Measurements from ENCODE around the gene PKD1L1. TPM values are rescaled to one million over a fixed set of nuclear protein-coding genes. Genes with fewer than 3 reads are reported as not detected.
A peak's percentile ranks its signal among the peaks of the same experiment; 100 is the strongest.

Gene PKD1L1
- total RNA-seq, 2 experiments from 2014 or later = 0.08 to 0.12 TPM

- no peak overlapping the region for H3K27ac Mint-ChIP-seq
- DNase-seq = no peak
- H3K36me3 Mint-ChIP-seq (ENCODE audit: low read depth) = no peaks in the 10 kb centered on the region
- CTCF ChIA-PET = no interaction called here
- H3K9me3 Mint-ChIP-seq = no peaks in the 10 kb centered on the region
- POLR2A ChIA-PET = no interaction called here
- no peaks in the 10 kb centered on the region for H3K27me3 Mint-ChIP-seq
- H3K4me3 Mint-ChIP-seq = no peak overlapping the region
- H3K4me1 Mint-ChIP-seq = no peaks in the 10 kb centered on the region
These were observed 61.1 kb downstream of the PKD1L1 start for GRCh38 chr7:47887016-47887640.

GRCh38 chr7:47885987-47886811 is 62.1 kb downstream of the PKD1L1 start:
- CTCF ChIA-PET = interaction anchor here (0.5 kb wide), 1 partner anchor 635 kb away, joined by 3 read pairs; no protein-coding TSS in a partner anchor
- H3K27ac Mint-ChIP-seq = no peak overlapping the region
- H3K27me3 Mint-ChIP-seq = no peaks in the 10 kb centered on the region

DNA sequence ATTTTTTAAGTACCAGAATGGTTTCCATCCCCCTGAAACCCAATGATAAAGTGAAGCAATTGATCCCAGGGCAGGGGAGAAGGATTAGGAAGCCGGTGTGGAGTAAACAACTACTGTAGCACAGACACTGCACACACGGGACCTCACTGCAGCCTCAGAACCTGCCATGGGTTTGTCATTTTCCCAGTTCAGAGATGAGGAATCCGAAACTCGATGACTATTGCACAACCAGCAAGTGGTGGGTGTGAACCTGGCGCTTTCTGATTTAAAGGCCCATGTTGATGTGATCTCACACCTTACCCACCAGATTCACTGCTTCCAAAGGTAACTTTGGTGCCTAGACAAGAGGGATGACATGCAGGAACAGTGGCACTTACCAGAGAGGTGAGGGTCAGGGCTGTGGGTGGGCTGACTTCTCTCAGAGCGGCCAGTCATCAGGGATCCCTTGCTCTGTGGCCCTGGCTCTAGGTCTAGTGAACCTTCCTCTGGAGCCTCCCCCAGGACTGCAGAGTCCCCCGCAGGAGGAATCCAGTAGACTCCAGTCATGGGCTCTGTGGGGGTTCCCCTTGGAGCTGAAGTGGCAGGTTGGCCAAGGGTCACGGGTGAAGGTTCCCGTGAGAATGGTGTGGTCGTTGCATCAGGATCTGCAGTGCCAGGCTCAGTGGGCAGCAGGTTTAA is 62.8 kb downstream of the PKD1L1 start:
- Mint-ChIP-seq H3K4me1 (no peaks in the 10 kb centered on the region), H3K9me3 (no peaks in the 10 kb centered on the region), H3K36me3 (ENCODE audit: low read depth) (no peaks in the 10 kb centered on the region), H3K4me3 (no peak overlapping the region), H3K27me3 (no peaks in the 10 kb centered on the region), H3K27ac (no peak overlapping the region)
- no peak for DNase-seq
- CTCF ChIA-PET = no interaction called here
- POLR2A ChIA-PET = no interaction called here

More at GRCh38 chr7:47885987-47886811, 62.1 kb downstream of the PKD1L1 start:
- POLR2A ChIA-PET = no interaction called here
- H3K4me1 Mint-ChIP-seq = no peaks in the 10 kb centered on the region
- H3K9me3 Mint-ChIP-seq = no peaks in the 10 kb centered on the region
- DNase-seq = no peak
- no peak overlapping the region for H3K4me3 Mint-ChIP-seq
- no peaks in the 10 kb centered on the region for H3K36me3 Mint-ChIP-seq (ENCODE audit: low read depth)

DNA sequence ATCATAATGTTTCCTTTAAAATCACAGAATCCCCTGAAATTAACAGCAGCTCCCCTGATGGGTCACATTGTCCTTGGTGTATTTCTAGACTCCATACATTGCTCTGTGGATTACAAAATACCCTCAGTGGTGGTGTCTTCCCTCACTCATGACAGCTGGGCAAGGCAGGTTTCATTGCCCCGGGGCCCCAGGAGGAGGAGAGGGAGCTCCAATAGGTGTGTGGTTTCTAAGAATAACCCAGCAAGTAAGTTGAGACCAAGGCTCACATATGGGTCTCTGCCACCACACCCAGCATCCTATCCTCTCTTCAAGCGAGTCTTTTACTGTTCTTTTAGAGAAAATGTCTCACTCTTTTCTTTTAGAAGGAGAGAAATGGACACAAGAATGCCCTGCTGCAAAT is 63.6 kb downstream of the PKD1L1 start:
- no peak overlapping the region for H3K4me3 Mint-ChIP-seq
- no peaks in the 10 kb centered on the region for H3K27me3 Mint-ChIP-seq
- no peak overlapping the region for H3K27ac Mint-ChIP-seq
- H3K9me3 Mint-ChIP-seq = no peaks in the 10 kb centered on the region
- no peaks in the 10 kb centered on the region for H3K4me1 Mint-ChIP-seq
- DNase-seq = no peak
- POLR2A ChIA-PET = no interaction called here
- no peaks in the 10 kb centered on the region for H3K36me3 Mint-ChIP-seq (ENCODE audit: low read depth)
- CTCF ChIA-PET = interaction anchor here (1.2 to 1.3 kb wide), 2 partner anchors 10 to 13 kb away, joined by 3 to 4 read pairs; no protein-coding TSS in a partner anchor

DNA sequence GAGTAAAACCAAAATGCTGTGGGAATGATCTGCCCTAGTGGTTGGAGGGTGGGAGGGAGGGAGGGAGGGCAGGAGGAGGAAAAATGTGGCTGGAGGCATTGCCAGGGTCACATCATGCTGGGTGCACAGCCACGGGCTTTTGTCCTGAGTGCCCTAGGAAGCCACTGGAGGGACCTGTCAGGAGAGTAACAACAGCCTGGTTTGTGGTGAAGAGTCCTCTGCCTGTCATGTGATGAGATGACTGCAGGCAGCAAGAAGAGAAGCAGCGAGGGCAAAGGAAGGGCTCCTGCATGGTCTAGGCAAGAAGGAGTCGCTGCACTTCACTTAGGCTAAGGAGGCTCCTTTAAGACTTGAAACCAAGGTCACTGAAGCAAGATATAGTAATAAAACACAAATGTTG is 65.6 kb downstream of the PKD1L1 start:
- no peak for DNase-seq
- POLR2A ChIA-PET = no interaction called here
- Mint-ChIP-seq H3K27me3 (no peaks in the 10 kb centered on the region), H3K4me3 (no peak overlapping the region), H3K27ac (no peak overlapping the region), H3K36me3 (ENCODE audit: low read depth) (no peaks in the 10 kb centered on the region), H3K9me3 (no peaks in the 10 kb centered on the region), H3K4me1 (no peaks in the 10 kb centered on the region)
- CTCF ChIA-PET = no interaction called here

DNA sequence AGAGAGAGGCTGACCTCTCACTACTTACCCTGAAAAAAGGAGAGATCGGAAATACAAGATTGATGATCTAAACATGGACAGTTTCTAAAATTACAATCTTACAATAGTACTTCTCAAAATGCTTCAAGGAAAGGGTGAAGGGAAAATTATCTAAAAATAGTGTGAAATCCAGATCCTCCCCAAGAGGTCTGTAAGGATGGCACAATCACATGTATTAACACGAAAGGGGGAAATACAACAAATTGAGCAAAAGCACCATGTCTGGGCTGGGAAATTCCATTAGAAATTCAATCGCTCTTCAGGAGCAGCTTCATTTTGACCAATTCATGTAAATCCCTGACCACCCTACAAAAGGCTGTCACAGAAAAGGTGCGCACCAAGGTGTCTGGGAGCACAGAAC is 67.0 kb downstream of the PKD1L1 start:
- CTCF ChIA-PET = no interaction called here
- H3K27ac Mint-ChIP-seq = no peak overlapping the region

GRCh38 chr7:47878662-47879061 is 69.6 kb downstream of the PKD1L1 start:
- H3K4me1 Mint-ChIP-seq = peaks cover 2% of the 10 kb centered on the region
- no peaks in the 10 kb centered on the region for H3K27me3 Mint-ChIP-seq
- no peaks in the 10 kb centered on the region for H3K36me3 Mint-ChIP-seq (ENCODE audit: low read depth)
- CTCF ChIA-PET = interaction anchor here (0.9 kb wide), 1 partner anchor 10 kb away, joined by 4 read pairs; no protein-coding TSS in a partner anchor
- no peak for DNase-seq
- H3K27ac Mint-ChIP-seq = no peak overlapping the region
- H3K9me3 Mint-ChIP-seq = no peaks in the 10 kb centered on the region
- POLR2A ChIA-PET = no interaction called here
- no peak overlapping the region for H3K4me3 Mint-ChIP-seq

More for the DNA sequence above, 67.0 kb downstream of the PKD1L1 start:
- H3K9me3 Mint-ChIP-seq = no peaks in the 10 kb centered on the region
- no peaks in the 10 kb centered on the region for H3K36me3 Mint-ChIP-seq (ENCODE audit: low read depth)
- no peaks in the 10 kb centered on the region for H3K4me1 Mint-ChIP-seq
- POLR2A ChIA-PET = no interaction called here
- no peak for DNase-seq
- no peaks in the 10 kb centered on the region for H3K27me3 Mint-ChIP-seq
- H3K4me3 Mint-ChIP-seq = no peak overlapping the region

DNA sequence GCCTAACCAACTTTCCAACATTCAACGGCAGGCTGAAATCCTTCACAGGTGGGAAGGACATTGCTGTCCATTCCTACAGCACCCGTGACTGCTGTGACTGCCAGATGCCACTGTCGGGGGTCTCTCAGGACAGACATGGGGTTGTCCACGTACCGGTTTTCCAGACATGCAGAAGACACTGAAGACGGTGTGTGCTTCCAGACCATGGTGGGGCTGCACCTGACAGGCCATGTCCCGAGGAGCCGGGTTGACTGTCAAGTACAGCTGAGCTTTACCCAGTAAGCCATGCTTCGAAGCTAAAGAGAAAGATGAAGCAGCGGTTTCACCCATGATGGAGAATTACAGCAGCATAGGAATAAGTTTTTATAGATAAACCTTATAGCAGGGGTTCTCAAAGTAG is 70.9 kb downstream of the PKD1L1 start:
- CTCF ChIA-PET = no interaction called here
- H3K27ac Mint-ChIP-seq = no peak overlapping the region

DNA sequence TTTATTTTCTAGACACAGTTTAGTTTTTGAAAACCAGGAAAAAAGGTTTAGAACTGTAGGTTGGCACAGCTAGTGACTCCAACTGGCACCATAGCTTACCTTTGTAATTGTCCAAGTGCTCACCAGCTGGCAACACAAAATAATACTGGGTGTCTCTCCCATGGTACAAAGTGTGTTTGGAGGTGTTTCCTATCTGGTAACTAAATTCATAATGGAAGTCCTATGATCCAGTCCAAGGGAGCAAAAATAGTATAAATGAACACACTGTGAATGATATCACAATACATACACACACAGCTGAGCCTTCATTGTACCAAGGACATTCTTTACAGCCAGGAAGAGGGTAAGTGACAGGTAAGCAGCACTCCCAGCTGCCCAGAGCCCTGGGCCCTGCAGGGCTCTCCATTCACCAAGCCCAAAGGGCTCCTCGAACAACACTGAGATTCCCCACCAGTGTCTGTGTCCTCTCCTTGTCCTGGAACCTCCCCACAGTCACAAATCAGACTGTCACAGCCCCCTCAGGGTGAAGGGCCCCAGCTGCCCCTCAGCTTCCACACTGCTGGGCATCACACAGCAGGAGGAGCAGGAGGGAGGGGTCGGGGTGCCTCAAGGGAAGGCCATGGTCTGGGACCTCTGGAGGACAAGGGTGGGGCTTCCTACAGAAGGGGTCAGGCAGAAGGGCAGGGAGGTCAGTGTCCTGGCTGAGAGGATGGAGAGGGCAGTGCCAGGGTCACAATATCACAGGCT is 72.1 kb downstream of the PKD1L1 start:
- ChIA-PET POLR2A (no interaction called here), CTCF (no interaction called here)
- no peaks in the 10 kb centered on the region for H3K9me3 Mint-ChIP-seq
- no peaks in the 10 kb centered on the region for H3K36me3 Mint-ChIP-seq (ENCODE audit: low read depth)
- peaks cover 2% of the 10 kb centered on the region for H3K4me1 Mint-ChIP-seq
- H3K27ac Mint-ChIP-seq = no peak overlapping the region
- peaks cover 1% of the 10 kb centered on the region for H3K27me3 Mint-ChIP-seq
- no peak overlapping the region for H3K4me3 Mint-ChIP-seq
- no peak for DNase-seq

More for the DNA sequence above, 70.9 kb downstream of the PKD1L1 start:
- no peaks in the 10 kb centered on the region for H3K9me3 Mint-ChIP-seq
- H3K36me3 Mint-ChIP-seq (ENCODE audit: low read depth) = no peaks in the 10 kb centered on the region
- H3K27me3 Mint-ChIP-seq = peaks cover 1% of the 10 kb centered on the region
- no peak overlapping the region for H3K4me3 Mint-ChIP-seq
- H3K4me1 Mint-ChIP-seq = peaks cover 2% of the 10 kb centered on the region
- POLR2A ChIA-PET = no interaction called here
- no peak for DNase-seq

DNA sequence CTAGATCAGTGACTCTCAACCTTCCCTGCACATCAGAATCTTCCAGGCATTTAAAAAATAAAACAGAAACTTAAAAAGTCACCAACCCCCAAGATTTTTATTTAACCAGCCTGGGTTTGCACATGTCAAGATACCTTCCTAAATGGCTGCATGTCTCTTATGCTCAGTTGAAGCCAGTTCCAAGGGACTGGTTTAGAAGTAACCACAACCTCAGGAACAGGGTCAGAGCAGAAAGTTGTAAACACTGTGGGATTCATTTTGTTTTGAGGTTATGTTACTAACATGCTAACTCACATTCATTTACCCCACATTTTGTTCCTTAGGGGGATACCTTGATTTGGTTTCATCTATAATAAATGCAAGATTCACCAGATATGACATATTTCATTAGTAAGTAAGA is 72.9 kb downstream of the PKD1L1 start:
- Mint-ChIP-seq H3K9me3 (no peaks in the 10 kb centered on the region), H3K27me3 (peaks cover 1% of the 10 kb centered on the region), H3K27ac (peak overlapping the region; percentile 13), H3K4me1 (peaks cover 2% of the 10 kb centered on the region), H3K36me3 (ENCODE audit: low read depth) (no peaks in the 10 kb centered on the region), H3K4me3 (no peak overlapping the region)
- ChIA-PET POLR2A (no interaction called here), CTCF (no interaction called here)
- no peak for DNase-seq

GRCh38 chr7:47873762-47874161 is 74.5 kb downstream of the PKD1L1 start:
- DNase-seq = no peak
- peaks cover 3% of the 10 kb centered on the region for H3K27me3 Mint-ChIP-seq
- H3K4me3 Mint-ChIP-seq = no peak overlapping the region
- POLR2A ChIA-PET = no interaction called here
- H3K36me3 Mint-ChIP-seq (ENCODE audit: low read depth) = no peaks in the 10 kb centered on the region
- H3K4me1 Mint-ChIP-seq = peaks cover 4% of the 10 kb centered on the region
- H3K27ac Mint-ChIP-seq = no peak overlapping the region
- CTCF ChIA-PET = no interaction called here
- no peaks in the 10 kb centered on the region for H3K9me3 Mint-ChIP-seq

GRCh38 chr7:47867286-47867685 is 81.0 kb downstream of the PKD1L1 start:
- DNase-seq = no peak
- POLR2A ChIA-PET = no interaction called here
- CTCF ChIA-PET = no interaction called here
- Mint-ChIP-seq H3K27me3 (peaks cover 1% of the 10 kb centered on the region), H3K4me1 (peaks cover 2% of the 10 kb centered on the region), H3K36me3 (ENCODE audit: low read depth) (no peaks in the 10 kb centered on the region), H3K27ac (no peak overlapping the region), H3K4me3 (no peak overlapping the region), H3K9me3 (no peaks in the 10 kb centered on the region)

DNA sequence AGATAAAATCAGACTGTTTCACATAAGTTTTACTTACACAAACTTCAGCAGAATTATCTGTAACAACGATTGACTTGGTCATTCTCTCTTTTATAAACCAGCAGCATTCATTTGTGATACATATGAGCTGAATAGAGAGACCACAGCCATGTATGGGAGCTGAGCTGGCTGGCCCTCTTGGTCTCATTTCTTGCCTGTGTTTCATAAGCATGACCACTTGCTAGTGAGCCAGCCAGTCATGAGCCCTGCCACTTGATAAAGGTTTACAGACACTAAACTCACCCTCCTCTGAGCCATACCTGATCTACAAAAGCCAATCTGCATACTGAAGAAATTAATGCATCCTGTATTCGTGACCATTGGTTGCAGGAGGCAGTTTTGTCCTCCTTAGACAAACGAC is 82.1 kb downstream of the PKD1L1 start:
- H3K4me1 Mint-ChIP-seq = peaks cover 2% of the 10 kb centered on the region
- no peaks in the 10 kb centered on the region for H3K36me3 Mint-ChIP-seq (ENCODE audit: low read depth)
- ChIA-PET CTCF (no interaction called here), POLR2A (no interaction called here)
- no peak overlapping the region for H3K4me3 Mint-ChIP-seq
- peaks cover 1% of the 10 kb centered on the region for H3K27me3 Mint-ChIP-seq
- no peak for DNase-seq
- H3K9me3 Mint-ChIP-seq = no peaks in the 10 kb centered on the region
- no peak overlapping the region for H3K27ac Mint-ChIP-seq
